Hippocampal formation (tissue), 2 donors: ENCODE data around the gene OPRPN.

Experiments used
- DNase-seq, 2 donors: peaks; one replicate each; lab custom pipeline; 2025; lab: John Stamatoyannopoulos, UW

The OPRPN gene

GRCh38 chr4:70397580-70397979 lies at the start of gene OPRPN:
Gene OPRPN (plus strand): TSS chr4:70397940. CDS start chr4:70399286, 1,346 bp downstream.
- DNase-seq: no peak

GRCh38 chr4:70356185-70356584 lies 41.6 kb upstream of the OPRPN start:
- DNase-seq: no peak

- no peak for DNase-seq
Observed at GRCh38 chr4:70359115-70359661, 38.6 kb upstream of the OPRPN start.

- DNase-seq: no peak
Observed at GRCh38 chr4:70360460-70360859, 37.3 kb upstream of the OPRPN start, which contains the start of gene SMR3A. Gene SMR3A (plus strand): TSS chr4:70360760. CDS start chr4:70362116, 1,356 bp downstream.

GRCh38 chr4:70364002-70364401 lies 33.7 kb upstream of the OPRPN start:
- DNase-seq: no peak

- DNase-seq: no peak
Observed at GRCh38 chr4:70365479-70365878, 32.3 kb upstream of the OPRPN start.

GRCh38 chr4:70367813-70368212 lies 29.9 kb upstream of the OPRPN start:
- DNase-seq: no peak

GRCh38 chr4:70371987-70372386 lies 25.8 kb upstream of the OPRPN start:
- DNase-seq: no peak

- DNase-seq: no peak
Observed at GRCh38 chr4:70372760-70373159, 25.0 kb upstream of the OPRPN start.

- DNase-seq: no peak
Observed at GRCh38 chr4:70380578-70380977, 17.2 kb upstream of the OPRPN start.

- DNase-seq: no peak
Observed at GRCh38 chr4:70382691-70383181, 15.0 kb upstream of the OPRPN start, which contains the start of gene SMR3B. Gene SMR3B (plus strand): TSS chr4:70383131. CDS start chr4:70384511, 1,380 bp downstream.

GRCh38 chr4:70392057-70392776 lies 5.5 kb upstream of the OPRPN start:
- no peak for DNase-seq

- DNase-seq: no peak
Observed at GRCh38 chr4:70399319-70399718, 1.6 kb downstream of the OPRPN start.

- no peak for DNase-seq
Observed at GRCh38 chr4:70402762-70403161, 5.0 kb downstream of the OPRPN start.

GRCh38 chr4:70405765-70406164 lies 8.0 kb downstream of the OPRPN start:
- no peak for DNase-seq

- no peak for DNase-seq
Observed at GRCh38 chr4:70425306-70425705, 27.6 kb downstream of the OPRPN start.

GRCh38 chr4:70426789-70427188 lies 29.0 kb downstream of the OPRPN start:
- DNase-seq: no peak

- no peak for DNase-seq
Observed at GRCh38 chr4:70437197-70437596, 39.5 kb downstream of the OPRPN start.

- no peak for DNase-seq
Observed at GRCh38 chr4:70442474-70442873, 44.7 kb downstream of the OPRPN start.

- DNase-seq: no peak
Observed at GRCh38 chr4:70443329-70443728, 45.6 kb downstream of the OPRPN start.

GRCh38 chr4:70449220-70449619 lies 51.5 kb downstream of the OPRPN start:
- no peak for DNase-seq

- DNase-seq: no peak
Observed at GRCh38 chr4:70452946-70453345, 55.2 kb downstream of the OPRPN start.
